ENCODE measurements around the gene ARID5A. TPM values are rescaled to one million over a fixed set of nuclear protein-coding genes. Genes with fewer than 3 reads are reported as not detected.

The ARID5A gene
- total RNA-seq, 1 donor from 2014 or later, result 38.8 TPM

DNA sequence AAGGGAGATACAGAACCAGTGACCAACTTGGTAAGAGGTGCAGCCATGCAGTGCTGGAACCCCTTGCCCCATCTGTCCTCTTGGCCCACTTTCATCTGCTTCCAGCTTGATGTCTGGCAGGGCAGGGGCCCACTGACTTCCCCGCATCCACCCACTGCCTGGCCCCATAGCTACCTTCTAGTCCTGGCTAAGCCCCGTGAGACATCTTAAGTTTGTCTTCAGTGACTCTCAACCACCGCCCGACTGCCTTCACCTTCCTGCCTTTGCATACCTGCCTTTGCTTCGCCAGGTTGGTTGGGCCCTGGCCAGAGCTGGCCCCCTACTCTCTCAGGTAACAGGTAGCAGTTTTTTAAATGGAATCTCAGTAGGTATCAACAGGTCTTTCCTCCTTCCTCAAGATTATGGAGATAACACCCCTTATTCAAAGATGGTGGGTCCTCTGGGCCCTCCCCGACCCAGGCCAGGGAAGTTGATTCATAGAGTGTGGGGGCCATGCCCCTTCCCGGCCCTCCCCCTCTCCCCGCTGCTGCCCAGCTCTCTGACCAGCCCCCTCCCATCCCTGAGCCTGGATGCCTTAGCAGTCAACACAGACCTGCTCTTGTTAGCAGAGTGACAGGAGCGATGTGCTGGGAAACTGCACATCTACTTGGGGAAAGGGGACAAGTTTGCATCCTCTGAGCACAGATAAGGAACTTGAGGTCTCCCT lies 2.8 kb downstream of the ARID5A start:
- H3K4me3 ChIP-seq (ENCODE audit: low read depth, low read length), result no peak overlapping the region
- H3K36me3 ChIP-seq (ENCODE audit: control insufficient read depth, insufficient read depth, low read length), result no peaks in the 10 kb centered on the region
- no peaks in the 10 kb centered on the region for H3K27me3 ChIP-seq (ENCODE audit: control insufficient read depth, insufficient read depth, low read length)
- TF ChIP-seq, protein P1, sequence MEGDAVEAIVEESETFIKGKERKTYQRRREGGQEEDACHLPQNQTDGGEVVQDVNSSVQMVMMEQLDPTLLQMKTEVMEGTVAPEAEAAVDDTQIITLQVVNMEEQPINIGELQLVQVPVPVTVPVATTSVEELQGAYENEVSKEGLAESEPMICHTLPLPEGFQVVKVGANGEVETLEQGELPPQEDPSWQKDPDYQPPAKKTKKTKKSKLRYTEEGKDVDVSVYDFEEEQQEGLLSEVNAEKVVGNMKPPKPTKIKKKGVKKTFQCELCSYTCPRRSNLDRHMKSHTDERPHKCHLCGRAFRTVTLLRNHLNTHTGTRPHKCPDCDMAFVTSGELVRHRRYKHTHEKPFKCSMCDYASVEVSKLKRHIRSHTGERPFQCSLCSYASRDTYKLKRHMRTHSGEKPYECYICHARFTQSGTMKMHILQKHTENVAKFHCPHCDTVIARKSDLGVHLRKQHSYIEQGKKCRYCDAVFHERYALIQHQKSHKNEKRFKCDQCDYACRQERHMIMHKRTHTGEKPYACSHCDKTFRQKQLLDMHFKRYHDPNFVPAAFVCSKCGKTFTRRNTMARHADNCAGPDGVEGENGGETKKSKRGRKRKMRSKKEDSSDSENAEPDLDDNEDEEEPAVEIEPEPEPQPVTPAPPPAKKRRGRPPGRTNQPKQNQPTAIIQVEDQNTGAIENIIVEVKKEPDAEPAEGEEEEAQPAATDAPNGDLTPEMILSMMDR (IDR thresholded peaks at IDR 0.05; ENCODE audit: insufficient read depth, low read length, poor library complexity, severe bottlenecking), result no peak
- DNase-seq (ENCODE audit: low read depth), result no peak

DNA sequence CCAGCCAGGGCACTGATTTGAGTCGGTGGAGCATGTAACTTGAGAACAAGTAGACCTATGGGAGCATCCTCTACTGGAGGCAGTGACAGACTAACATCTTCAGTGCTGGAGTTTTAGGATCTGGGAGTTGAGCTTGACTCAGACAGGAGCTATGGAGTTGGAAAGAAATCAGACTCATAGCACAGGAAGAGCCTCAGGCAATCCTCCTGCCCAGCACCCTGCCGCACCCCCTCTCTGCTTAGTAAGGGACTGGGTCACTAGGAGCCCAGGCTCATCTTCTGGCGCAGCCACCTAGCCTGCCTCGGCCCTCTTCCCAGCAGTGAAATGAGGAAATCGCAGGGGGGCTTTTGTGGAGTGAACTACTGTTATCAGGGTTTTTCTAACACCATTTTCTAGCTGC lies 3.6 kb downstream of the ARID5A start:
- TF ChIP-seq, protein P1 (IDR thresholded peaks at IDR 0.05; ENCODE audit: insufficient read depth, low read length, poor library complexity, severe bottlenecking), result no peak
- H3K4me3 ChIP-seq (ENCODE audit: low read depth, low read length), result no peak overlapping the region
- no peak for DNase-seq (ENCODE audit: low read depth)
- H3K36me3 ChIP-seq (ENCODE audit: control insufficient read depth, insufficient read depth, low read length), result no peaks in the 10 kb centered on the region
- H3K27me3 ChIP-seq (ENCODE audit: control insufficient read depth, insufficient read depth, low read length), result no peaks in the 10 kb centered on the region

GRCh38 chr2:96541398-96542152 lies 5.0 kb downstream of the ARID5A start:
- TF ChIP-seq, protein P1 (IDR thresholded peaks at IDR 0.05; ENCODE audit: insufficient read depth, low read length, poor library complexity, severe bottlenecking), result no peak
- Histone ChIP-seq H3K27me3 (ENCODE audit: control insufficient read depth, insufficient read depth, low read length) (no peaks in the 10 kb centered on the region), H3K4me3 (ENCODE audit: low read depth, low read length) (no peak overlapping the region), H3K36me3 (ENCODE audit: control insufficient read depth, insufficient read depth, low read length) (no peaks in the 10 kb centered on the region)
- DNase-seq (ENCODE audit: low read depth), result no peak

GRCh38 chr2:96542357-96542977 lies 5.9 kb downstream of the ARID5A start:
- H3K4me3 ChIP-seq (ENCODE audit: low read depth, low read length), result no peak overlapping the region
- no peaks in the 10 kb centered on the region for H3K36me3 ChIP-seq (ENCODE audit: control insufficient read depth, insufficient read depth, low read length)
- DNase-seq (ENCODE audit: low read depth), result no peak
- TF ChIP-seq, protein P1 (IDR thresholded peaks at IDR 0.05; ENCODE audit: insufficient read depth, low read length, poor library complexity, severe bottlenecking), result no peak
- H3K27me3 ChIP-seq (ENCODE audit: control insufficient read depth, insufficient read depth, low read length), result no peaks in the 10 kb centered on the region

- Histone ChIP-seq H3K36me3 (ENCODE audit: control insufficient read depth, insufficient read depth, low read length) (no peaks in the 10 kb centered on the region), H3K4me3 (ENCODE audit: low read depth, low read length) (no peak overlapping the region)
- TF ChIP-seq, protein P1 (IDR thresholded peaks at IDR 0.05; ENCODE audit: insufficient read depth, low read length, poor library complexity, severe bottlenecking), result no peak
Observed at GRCh38 chr2:96546321-96546720, 9.8 kb downstream of the ARID5A start.

More at GRCh38 chr2:96546321-96546720, 9.8 kb downstream of the ARID5A start:
- no peak for DNase-seq (ENCODE audit: low read depth)
- H3K27me3 ChIP-seq (ENCODE audit: control insufficient read depth, insufficient read depth, low read length), result no peaks in the 10 kb centered on the region

Measured in kidney epithelial cell (primary cell).